ENCODE results near the gene LIMK2.
"Not testable (repeated sequence)": the region's sequence is repeated elsewhere in the genome, so short reads cannot be mapped to it uniquely, and the experiment has no call there.

The LIMK2 gene

DNA sequence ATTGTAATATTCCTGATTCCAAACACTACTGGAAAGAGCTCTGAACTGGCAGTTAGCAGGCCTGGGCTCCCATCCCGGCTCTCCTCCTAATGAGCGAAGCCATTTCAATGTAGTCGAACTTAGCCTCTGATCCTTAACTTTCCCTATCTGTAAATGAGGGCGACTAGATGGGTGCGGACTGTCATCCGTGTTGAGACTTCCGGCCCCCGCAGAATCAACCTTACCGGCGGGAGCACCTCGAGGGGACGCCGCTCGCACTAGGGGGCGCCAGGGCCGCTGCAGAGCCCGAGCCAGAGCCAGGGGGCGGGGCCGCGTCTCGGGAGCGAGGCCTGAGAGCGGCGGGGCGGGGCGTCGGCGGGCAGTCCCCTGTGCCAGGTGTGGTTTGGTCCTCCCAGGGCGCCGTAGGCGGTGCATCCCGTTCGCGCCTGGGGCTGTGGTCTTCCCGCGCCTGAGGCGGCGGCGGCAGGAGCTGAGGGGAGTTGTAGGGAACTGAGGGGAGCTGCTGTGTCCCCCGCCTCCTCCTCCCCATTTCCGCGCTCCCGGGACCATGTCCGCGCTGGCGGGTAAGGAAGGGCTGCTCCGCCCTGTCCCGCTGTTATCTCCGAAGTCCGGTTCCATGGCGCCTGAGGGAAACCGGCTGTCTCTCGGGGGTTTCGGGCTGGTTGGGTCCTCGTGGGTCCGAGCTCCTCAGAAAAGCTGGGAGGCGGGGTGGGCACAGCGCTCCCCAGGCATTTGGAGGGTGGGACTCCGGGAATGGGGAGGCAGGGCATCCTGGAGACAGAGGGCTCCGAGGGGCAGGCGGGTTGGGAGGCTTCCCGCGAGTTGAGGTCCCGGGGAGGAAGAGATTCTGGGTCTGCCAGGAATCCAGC lies at the start of gene LIMK2:
Gene LIMK2 (plus strand): TSS at position 437 of the 869 bp plus-strand sequence. CDS start 111 bp downstream, at position 548.
- DNase-seq, result peak; percentile 94

DNA sequence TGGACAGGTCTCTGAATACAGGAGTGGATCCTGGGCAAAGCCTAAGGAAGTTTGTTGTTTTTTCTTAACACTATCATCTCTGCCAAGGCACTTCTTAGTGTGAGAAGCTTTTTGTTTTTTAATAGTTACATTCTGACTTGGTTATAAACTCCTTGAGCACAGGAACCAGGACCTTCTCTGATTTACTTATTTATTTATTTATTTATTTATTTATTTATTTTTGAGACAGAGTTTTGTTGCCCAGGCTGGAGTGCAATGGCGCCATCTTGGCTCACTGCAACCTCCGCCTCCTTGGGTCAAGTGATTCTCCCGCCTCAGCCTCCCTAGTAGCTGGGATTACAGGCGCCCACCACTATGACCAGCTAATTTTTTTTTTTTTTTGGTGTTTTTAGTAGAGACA lies 41.1 kb upstream of the LIMK2 start:
- DNase-seq, result no peak

DNA sequence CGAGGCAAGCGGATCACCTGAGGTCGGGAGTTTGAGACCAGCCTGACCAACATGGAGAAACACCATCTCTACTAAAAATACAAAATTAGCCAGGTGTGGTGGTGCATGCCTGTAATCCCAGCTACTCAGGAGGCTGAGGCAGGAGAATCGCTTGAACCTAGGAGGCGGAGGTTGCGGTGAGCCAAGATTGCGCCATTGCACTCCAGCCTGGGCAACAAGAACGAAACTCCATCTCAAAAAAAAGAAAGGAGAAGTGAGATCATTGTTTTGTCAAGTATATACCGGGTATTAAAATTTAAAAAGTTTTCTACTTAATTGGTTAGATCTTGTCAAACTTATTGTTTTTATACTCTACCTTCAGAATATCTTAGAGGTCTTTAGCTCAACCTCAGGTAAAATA lies 40.4 kb upstream of the LIMK2 start:
- DNase-seq, result not testable (repeated sequence)

DNA sequence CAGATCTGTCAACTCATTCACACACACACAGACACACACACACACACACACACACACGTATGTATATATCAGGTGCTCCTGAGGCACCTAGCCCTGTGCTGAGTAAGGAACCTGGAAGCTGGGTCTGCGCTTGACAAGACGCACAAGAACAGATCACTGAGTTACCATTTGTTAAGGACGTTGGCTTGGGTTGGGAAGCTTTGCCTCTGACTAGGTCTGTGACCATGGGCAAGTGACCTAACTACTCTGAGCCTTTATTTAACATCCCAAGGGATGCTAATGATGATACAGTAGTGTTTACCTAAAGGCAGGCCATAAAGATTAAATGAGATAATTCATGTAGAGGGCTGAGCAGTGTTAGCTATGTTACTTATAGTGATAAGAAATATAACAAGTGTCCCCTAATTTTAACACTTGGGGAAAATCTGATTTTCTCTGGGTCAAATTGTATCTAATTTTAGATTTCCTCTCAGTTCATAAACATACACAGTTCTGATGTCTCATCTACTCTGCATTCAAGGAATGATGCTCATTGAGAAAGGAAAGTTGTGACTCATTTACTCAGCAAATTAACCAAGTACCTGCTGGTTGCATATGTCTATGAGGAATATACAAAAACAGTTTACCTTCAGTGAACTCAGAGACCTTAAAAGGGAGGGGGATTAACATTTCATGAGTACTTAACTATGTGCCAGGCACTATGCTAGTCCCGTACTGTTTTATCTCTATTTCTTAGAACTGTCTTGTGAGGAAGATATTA lies 38.5 kb upstream of the LIMK2 start:
- DNase-seq, result no peak

DNA sequence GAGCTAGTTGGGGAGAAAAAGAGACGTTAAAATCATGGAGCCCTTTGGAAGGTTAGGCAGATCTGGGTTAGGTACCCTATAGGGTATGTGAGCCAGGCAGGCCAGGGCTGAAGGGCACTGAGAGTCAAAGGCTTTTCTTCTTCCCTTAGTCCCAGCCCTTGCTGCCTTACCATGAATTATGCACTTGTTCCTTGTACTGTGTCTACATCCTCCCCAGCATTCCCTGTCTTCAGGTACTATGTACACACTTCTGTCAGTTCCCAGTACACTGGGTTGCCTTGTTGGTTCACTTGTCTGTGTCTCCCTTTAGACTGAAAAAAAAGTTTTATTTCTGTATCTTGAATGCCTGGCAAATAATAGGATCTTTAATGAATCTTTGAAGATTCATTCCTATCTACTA lies 35.2 kb upstream of the LIMK2 start:
- no peak for DNase-seq

DNA sequence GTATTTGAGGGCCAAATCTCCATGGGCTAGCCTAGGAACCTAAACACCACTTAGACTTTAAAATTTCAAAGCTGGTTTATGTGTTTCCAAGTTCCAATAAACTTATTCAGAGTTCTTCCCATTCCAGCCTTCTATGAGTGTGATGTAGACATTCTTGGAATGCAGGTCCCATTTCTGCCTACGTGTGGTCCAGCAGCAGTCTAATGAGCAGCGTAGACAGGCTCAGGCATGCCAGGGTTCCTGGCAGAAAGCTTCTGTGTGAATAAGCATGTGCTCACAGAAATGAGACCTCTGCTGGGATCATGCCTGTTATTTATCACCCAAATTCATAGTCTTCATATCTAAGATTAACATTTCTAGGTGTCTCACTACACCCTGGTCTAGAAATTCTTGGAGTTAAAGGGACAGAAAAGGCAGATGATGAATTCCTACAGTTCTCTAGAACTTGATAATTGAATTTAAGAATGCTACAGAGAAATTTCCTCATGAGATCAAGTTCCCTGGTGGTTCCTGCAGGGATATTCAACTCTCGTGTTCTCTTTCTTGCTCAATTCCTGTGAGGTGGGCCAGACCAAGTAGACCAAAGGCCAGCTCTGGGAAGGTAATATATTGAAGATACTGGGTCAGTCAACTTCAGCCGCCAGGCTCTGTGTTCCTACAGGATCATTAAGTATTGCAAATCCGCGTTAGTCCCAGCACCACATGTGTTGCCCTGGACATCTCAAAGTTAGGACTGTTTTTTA lies 34.5 kb upstream of the LIMK2 start:
- DNase-seq, result no peak

DNA sequence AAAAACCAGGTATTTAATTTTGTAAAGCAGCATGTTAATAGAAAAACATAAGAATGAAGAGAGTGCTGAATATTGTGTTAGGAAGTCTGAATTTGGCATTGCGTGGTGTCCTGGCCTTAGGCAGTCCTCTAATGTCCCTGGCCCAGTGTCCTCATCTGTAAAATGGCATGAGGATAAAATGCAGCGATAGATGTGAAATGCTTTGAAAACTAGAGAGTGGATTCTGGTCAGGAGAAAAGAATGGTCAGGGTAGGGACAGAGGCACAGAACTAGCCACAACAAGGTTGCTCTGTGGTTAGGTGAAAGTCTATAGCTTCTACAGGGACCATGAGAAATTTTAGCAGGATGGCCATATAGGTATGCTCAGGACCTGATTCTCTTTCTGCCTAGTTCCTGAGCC lies 33.2 kb upstream of the LIMK2 start:
- no peak for DNase-seq

DNA sequence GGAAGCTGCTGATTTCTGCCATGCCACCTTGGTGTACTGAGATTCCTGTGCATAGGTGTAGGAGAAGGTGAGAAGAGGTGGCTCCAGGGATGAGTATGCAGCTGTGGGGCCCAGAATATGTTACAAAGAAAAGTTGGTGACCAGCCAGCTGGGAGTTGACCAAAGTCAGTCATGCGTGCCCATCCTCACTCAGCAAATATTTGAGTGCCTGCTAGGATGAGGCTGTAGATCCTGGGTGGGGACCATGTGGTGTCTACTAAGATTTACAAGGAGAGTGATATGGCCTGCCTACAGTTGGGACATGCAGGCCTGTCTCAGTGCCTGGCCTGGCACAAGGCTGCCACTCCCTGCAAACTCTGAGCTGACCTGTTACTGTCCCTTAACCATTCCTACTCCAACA lies 32.8 kb upstream of the LIMK2 start:
- no peak for DNase-seq

DNA sequence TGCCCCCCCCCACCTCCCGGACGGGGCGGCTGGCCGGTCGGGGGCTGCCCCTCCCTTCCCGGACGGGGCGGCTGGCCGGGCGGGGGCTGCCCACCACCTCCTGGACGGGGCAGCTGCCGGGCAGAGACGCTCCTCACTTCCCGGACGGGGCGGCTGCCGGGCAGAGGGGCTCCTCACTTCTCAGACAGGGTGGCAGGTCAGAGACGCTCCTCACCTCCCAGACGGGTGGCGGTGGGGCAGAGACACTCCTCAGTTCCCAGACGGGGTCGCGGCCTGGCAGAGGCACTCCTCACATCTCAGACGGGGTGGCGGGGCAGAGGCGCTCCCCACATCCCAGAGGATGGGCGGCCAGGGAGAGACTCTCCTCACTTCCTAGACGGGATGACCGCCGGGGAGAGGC lies 28.1 kb upstream of the LIMK2 start:
- no peak for DNase-seq

DNA sequence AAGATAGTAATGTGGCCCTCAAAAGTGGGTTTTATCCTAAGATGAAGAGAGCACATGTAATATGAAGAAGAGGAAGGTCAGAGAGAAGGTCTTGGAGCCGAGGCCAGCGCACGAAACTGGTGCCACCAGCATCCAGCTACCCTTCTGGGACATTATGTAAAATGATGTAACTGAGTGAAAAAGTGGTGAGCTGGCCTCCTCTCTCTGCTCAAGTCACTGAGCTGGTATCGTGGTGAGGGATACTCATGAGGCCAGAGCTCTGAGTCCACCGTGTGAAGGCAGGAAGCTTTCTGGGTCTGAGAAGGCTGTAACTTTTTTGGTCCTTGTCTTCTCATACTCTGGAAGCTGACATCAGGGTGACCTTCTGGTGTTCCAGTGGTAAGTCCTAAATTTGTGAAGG lies 27.0 kb upstream of the LIMK2 start:
- DNase-seq, result no peak

DNA sequence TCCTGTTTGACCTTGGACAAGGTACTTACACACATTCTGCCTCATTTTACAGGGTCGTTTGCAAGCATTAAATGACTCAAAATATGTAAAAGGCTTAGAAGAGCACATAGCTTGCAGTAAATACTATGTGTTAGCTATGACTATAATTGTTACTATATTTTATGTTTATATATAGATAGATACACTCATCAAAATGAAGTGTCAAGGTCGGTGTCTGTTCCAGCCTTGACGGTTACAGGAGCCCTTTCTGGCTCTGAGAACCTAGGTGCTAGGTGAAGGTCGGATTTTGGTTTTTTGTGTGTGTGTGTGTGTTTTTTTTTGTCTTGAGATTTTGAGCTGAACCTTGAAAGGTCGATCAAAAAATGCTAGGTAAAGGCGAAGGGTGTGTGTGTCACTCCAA lies 24.5 kb upstream of the LIMK2 start:
- DNase-seq, result no peak

DNA sequence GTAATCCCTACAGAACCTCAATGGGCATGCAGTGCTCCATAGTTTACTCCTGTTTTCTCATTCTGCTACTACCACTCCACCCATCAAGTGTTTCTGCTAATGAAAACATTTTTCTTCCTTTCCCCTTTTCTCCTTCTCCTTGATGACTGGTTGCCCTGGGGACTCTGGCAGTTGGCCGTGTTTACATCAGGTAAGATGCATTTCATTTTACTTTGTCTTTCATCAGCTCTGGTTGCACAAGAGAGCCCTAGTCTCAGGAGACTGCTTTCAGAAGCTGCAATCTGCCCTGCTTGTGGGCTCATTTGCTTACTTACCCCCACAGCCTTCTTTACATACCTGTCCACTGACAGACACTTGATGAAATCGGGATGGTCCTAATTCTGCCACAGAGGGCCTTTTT lies 19.6 kb upstream of the LIMK2 start:
- DNase-seq, result no peak

DNA sequence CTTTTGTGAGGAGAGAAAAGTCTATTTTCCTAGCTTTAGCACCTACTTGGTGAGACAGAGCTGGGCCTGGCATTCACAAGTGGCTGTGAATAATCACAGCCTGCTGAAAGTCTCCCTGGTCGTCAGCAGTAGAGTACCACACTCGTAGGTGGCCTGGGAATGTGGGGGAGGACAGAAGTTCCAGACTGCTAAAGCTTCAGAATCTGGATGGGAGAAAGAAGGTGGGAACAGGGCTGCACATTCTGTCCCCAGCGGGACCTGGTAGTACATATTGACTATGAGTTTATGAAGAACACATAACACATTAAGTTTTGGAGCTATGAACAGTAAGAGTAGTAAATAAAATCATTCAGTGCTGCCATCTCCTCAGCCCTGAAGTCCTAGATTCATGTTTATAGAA lies 19.0 kb upstream of the LIMK2 start:
- no peak for DNase-seq

DNA sequence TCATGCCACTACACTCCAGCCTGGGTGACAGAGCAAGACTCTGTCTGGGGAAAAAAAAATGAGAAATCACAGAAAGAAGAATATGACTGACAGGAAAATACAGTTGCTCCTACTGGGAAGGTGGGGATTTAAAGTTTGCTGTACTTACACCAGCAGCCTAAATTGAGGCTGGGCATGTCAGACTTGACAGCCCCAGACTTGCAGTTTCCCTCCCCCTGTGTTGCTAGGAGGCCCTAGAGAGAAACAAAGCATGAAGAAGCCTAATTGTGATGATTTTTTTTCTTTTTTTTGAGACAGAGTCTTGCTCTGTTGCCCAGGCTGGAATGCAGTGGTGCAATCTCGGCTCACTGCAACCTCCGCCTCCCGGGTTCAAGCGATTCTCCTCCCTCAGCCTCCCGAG lies 17.4 kb upstream of the LIMK2 start:
- DNase-seq, result not testable (repeated sequence)

DNA sequence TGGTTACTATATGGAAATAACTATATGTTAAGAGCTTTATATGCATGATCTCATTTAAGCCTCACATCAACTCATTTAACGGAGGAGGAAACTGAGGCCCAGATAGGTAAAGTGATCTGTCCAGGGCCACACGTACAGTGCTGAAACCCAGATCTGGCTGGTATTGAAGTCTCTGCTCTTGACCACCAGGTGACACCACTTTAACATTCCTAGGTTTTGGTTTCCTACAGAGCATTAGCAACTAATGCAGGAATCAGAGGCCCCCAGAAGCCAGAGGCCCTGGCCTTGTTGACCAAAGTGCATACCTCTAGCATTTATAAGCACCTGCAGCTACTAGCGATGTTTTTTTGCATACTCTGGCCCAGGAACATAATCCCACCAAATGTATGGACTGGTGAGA lies 12.9 kb upstream of the LIMK2 start:
- DNase-seq, result no peak

DNA sequence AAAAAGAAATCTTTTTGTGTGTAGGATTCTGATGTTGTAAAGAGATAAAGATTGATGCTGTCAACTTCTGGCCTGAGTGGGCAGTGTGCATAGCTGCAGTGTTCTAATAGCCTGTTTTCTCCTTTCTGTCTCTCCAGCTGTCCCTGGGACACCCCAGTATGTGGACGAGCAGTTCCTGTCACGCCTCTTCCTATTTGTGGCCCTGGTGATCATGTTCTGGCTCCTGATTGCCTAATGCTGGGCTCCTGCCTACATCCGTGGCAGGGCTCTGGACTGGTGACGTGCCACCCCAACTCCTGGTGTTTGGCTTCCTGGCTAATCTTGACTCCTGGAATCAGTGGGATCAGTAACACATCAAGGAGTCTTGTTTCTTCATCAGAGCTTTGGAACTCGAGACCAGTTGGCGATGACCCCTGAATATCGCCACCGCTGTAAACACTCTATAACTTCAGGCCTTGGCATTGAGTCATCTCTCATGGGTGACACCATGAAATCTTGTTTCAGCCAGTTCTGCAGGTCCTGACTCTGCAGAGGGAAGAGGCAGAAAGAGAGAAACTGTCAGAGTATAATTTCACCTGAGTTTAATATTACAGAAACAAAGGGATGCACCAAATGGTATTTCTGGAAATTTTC lies 7.6 kb upstream of the LIMK2 start:
- not testable (repeated sequence) for DNase-seq

DNA sequence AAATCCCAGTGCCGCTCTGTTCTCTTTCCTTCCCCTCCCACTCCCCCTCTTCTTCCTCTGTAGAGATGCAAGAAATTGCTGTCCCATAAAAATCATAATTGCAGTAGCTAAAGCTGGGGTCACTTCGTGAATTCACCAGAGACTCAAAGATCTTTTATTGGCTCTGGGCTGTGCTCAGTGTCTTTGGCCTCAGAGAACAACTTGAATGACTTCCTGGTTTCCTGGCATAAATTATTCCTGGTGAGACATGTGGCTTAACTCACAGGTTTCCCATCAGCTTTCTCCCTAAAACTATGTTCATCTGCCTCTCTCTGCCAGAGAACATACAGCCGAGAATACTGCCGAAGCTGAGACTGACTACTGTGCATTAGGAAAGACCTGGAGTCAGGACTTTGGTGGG lies 7.0 kb upstream of the LIMK2 start:
- not testable (repeated sequence) for DNase-seq

DNA sequence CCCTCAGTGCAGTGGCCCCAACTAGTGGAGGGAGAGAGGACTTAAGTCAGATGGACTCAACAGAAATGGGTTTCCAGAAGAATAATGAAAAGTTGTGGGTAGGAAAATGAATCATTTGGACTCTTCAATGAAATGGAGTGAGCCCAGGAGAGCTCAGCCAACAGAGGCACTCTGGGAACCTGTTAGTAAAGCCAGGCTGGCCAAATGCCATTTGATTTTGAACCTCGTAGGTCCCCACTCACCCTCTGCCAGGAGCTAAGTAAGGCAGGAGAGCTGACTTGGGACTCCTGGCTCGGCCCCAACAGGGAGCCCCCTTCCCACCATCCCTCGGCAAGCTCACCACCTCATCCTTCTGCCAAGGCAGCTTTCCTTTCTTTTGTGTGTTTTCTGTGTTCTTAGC lies 5.6 kb upstream of the LIMK2 start:
- not testable (repeated sequence) for DNase-seq

DNA sequence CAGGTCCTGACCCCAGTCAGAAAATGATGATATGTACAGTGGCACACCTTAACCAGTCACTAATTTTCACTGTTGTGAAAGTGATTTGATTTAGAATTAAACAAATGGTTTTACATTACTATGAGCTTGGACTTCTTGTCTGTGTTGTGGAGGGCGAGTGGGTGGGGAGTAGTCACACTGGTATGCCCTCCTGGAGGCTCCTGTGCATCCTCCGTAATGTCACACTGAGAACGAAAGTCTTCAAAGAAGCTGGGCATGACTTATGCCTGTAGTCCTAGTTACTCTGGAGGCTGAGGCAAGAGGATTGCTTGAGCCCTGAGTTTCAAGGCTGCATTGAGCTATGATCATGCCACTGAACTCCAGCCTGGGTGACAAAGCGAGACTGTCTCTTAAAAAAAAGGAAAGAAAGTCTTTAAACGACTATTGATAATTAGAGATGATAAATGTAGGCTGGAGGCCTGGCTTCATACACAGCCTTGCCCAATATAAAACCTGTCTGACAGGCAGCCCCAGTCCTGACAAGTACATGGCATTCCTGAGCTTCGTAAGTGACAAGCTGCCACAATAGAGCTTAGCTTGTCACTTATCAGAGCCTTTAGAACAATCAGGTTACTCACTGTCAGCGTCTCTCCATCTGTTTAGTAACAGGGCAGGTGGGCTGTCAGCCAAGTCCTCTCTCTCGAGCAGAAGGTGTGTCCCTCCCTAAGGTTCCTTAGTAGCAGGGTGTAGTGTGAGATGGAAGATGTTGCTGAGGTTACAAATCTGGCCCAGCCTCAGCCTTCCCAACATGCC lies 5.0 kb upstream of the LIMK2 start:
- no peak for DNase-seq

DNA sequence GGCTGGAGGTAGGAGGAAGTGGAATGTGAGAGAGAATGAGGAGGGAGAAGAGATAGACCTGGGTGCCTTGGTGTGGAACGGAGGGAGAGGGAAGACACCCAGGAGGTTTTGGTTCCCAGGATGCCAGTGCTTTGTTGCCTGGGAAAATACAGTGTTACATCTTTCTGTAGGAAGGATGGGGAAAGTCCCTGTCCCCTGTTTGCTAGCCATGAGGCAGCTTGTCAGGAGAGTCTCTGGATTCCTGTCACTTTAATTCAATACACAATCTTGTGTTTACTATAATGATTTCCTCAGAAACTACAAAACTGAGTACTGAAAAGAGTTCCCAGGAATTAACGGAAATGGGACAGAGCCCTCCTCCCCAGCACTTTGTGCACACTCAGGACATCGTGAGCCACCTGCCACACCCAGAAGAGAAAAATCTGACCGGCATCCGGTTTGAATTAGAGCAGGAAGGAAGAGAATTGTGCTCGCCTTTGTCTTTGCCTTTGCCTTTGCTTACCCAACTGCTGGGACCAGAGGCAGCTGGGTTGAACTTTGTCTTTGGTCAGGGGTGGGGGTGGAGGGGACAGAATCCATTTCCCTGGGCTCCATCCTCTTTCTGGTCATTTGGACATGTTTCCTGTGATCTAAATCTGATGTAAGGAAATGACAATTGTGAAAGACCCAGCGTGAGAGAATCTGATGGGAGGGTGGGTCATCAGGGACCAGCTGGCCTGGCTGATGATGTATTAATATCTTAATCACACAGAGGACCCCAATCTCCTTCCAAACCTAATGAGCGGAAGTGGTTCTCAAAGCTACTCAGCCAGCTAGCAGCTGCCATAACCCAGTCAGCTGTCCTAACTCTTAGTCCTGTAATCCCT lies 1.3 kb upstream of the LIMK2 start:
- no peak for DNase-seq

DNA sequence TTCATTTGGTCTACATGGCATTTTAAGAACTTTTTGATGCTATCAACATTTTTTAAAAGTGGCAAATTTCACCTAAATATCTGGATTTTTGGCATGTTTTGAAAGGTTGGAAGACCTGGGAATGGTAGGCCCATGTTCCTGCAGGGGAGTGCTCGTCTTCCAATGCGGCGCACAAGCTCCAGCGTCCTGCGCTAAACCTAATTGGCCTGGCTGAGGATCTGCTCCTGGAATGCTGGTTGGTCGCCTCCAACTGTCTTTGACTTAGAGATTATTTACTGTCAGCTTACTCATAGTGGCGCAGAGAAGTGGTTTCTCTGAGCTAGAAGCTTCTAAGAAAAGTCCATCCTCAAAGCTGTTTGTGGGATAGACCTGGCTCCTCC lies 626 bp upstream of the LIMK2 start:
- no peak for DNase-seq

All from activated CD4-positive, alpha-beta T cell treated with anti-CD3 and anti-CD28 coated beads for 1 hour (primary cell).